ENCODE data around the gene ZNF211.

The ZNF211 gene

DNA sequence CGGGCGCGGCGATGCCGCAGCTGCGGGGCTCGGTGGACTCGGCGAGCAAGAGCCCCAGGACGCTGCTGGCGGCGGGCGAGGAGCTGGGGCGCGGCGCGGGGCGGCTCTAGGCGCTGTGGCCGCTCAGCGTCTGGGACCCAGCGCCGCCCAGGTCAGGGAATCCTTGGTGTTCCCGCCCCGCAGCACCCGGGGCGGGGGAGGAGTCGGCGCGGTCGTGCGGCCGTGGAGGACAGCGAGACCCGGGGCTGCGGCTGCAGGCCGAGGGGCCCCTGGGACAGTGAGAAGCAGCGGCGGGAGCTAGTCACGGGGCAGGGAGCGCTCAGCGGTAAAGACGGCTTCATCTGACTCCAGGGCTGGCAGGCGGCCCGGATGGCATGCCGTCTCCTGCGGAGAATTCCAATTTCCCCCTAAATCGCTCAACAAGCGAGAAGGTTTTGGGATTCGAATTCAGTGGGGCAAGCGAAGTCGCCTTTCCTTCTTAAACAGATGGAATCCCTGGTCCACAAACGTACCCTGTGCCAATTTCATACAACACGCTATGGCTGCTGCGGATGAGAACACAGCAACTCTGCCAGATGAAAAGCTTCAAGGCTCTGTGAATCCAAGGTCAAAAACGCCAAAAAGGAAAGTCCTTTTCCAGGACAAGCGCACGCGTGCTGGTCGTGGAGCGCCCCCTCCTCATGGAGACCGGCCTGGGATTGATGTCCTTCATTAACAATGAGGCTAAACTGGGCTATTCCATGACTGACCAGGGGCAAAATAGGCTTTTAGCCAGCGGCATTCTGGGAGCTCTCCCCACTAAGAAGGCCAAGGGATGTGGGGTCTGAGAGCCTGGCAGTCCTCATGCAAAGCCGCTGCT, 31.5 kb downstream of the ZNF211 start:
- no peak for TF ChIP-seq CTCF (IDR thresholded peaks at IDR 0.05)

GRCh38 chr19:57665261-57665806, 32.4 kb downstream of the ZNF211 start:
- TF ChIP-seq CTCF (IDR thresholded peaks at IDR 0.05) = no peak

DNA sequence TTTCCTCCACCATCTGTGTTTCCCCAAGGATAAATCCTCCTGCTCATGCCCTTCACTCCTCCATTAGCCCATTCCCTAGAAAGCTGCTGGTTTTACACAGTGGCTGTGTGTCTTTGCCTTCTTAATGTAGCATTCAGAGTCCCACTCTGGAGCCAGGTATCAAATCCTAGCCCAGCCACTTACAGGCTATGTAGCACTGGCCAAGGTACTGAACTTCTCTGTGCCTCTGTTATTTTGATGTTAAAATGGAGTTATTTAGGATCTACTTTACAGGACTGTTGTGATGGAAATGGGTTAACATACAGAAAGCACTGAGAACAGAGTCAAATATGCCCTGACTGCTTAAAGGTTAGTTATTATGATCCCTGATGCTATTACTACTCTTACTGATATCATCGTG, 34.3 kb downstream of the ZNF211 start:
- no peak for TF ChIP-seq CTCF (IDR thresholded peaks at IDR 0.05)

GRCh38 chr19:57668635-57669034, 35.7 kb downstream of the ZNF211 start, which contains the start of gene ZSCAN4:
ZSCAN4 (plus strand) TSS chr19:57668935; CDS start chr19:57676146, 7,211 bp downstream.
- TF ChIP-seq CTCF (IDR thresholded peaks at IDR 0.05) = no peak

GRCh38 chr19:57671124-57671895, 38.3 kb downstream of the ZNF211 start:
- no peak for TF ChIP-seq CTCF (IDR thresholded peaks at IDR 0.05)

- TF ChIP-seq CTCF (IDR thresholded peaks at IDR 0.05) = no peak
Observed at GRCh38 chr19:57672466-57672865, 39.5 kb downstream of the ZNF211 start.

DNA sequence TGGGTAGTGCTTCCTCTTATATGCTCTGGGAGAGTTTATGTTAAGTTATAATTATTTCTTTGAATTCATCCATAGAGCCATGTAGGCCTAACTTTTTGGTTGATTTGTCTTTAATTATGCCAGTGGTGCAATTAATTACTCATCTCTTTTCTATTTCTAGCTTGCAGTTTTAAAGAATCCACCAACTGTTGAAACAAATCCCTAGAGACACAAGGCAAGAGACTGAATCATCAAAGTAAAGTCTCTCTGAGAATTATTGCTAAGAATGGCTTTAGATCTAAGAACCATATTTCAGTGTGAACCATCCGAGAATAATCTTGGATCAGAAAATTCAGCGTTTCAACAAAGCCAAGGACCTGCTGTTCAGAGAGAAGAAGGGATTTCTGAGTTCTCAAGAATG, 42.9 kb downstream of the ZNF211 start:
- TF ChIP-seq CTCF (IDR thresholded peaks at IDR 0.05) = no peak
